HG03565 (cell line): ENCODE measurements around the gene TUBA3D.
A peak's percentile ranks its signal among the peaks of the same experiment; 100 is the strongest.
"Not testable (repeated sequence)": the region's sequence is repeated elsewhere in the genome, so short reads cannot be mapped to it uniquely, and the experiment has no call there.

Experiments
- ATAC-seq: cut with Tn5 transposase; IDR thresholded peaks from one replicate; pipeline ENCODE4 v1.9.1; 2021; ENCODE audit warnings: mild to moderate bottlenecking, moderate library complexity; ENCODE audit not compliant: unreplicated experiment

Gene TUBA3D

DNA sequence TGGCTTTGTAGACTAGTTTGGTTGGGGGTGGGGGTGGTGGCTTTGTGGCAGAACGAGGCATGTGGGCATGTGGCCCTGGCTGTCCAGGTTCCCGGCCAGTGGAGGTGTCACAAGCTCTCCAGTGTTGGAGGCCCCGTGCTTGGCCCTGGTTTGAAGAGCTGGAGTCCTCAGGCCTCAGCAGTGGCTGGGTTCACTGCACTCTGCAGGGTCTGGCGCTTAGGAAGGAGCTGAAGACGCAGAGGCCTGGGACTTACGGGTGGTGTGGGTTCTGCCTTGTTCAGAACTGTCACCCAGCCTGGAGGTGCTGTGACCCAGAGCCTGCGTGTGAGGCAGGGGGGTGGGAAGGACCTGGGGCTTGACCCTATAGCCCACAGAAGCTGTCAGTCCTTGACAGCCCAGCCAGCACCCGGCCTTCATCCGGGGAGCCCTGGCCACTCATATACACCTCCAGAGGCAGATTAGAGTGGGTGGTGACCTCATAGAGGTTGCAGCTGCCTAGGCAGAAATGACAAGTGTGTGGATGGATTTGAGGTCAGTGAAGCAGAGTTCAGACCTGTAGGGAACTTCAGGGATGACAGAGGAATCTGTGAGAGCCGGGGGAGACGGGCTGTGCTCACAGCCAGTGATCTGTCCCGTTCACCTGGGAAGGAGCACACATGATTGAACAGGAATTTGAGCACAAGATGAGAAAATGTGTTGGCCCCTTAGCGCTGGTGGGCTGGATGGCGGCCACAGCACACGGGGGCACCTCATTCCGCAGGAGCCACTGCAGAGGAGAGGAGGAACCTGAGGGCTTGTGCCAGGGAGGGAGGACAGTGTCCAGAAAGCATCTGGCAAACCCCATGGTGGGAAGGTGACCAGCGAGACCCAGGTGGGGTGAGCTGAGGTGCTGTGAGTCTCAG is 36.3 kb downstream of the TUBA3D start:
- not testable (repeated sequence) for ATAC-seq

DNA sequence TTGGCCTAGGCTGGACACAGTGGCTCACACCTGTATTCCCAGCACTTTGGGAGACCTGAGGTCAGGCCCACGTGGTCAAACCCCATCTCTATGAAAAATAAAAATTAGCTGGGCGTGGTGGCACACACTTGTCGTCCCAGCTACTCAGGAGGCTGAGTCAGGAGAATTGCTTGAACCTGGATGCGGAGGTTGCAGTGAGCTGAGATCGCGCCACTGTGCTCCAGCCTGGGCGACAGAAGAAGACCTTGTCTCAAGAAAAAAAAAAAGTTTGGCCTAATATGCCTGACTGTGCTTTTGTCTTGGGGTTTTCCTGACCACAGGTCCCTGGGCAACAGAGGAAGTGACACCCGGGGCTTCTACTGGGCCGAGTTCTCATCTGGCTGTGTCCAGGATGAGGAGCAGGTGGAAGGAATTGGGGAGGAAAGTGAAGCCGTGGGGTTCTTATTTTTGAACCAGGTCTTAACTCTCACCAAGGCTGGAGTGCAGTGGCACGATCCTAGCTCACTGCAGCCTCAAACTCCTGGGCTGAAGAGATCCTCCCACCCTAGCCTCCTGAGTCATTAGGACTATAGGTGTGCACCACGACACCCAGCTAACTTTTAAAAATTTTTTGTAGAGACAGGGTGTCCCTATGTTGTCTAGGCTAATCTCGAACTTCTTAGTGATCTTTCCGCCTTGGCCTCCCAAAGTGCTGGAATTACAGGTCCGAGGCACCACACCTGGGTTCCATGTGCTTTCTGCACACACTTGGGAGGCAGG is 38.7 kb downstream of the TUBA3D start:
- ATAC-seq, result peak; percentile 71

DNA sequence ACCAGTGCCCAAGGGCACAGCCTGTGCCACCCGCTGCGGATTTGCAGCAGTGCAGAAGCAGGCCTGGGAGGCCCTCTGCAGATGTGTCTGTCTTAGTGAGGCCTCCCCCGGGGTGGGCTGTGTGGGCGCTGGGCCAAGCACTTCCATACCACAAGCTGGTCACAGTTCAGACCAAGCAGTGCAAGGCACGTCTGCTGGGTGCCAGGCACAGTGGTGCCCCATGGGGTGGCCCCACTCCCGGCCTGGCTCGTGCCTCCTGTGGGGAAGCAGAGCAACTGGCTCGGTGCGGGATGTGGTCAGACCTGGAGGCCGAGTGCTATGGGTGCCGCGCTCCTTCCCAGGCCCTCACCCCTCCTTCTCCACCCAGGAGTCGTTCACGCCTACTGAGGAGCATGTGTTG is 39.3 kb downstream of the TUBA3D start:
- not testable (repeated sequence) for ATAC-seq

DNA sequence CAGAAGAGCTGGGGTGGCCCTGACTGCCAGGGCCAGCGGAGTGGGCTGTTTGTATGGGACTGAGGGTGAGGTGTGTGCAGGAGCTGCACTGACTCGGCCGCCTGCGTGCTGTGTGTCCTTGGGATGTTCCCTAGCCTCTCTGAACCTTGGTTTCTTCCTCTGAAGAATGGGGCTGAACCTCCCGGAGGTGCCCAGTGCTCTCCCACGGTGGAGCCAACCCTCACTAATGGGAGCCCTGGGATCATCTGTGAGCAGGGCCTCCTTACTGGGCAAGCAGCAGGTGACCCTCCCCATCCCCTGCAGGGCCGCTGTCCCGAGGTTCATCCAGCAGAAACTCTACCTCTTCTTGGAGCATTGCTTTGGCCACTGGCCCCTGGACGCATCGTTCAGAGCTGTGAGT is 40.1 kb downstream of the TUBA3D start:
- ATAC-seq, result no peak

DNA sequence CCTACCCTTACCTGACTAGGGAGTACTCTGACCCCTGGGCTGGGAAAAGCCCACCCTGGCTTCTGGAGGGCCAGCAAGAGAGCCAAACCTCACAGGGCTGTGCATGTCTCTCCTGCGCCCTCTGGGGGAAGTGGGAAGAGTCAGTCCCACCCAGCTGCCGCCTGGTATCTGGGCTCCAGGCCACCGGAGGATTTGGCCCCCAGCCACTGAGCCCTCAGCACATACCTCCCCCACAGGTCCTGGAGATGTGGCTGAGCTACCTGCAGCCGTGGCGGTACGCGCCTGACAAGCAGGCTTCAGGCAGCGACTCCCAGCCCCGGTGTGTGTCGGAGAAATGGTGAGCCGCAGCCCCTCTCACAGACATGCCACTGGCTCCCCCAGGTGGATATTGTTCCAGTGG is 40.7 kb downstream of the TUBA3D start:
- not testable (repeated sequence) for ATAC-seq

DNA sequence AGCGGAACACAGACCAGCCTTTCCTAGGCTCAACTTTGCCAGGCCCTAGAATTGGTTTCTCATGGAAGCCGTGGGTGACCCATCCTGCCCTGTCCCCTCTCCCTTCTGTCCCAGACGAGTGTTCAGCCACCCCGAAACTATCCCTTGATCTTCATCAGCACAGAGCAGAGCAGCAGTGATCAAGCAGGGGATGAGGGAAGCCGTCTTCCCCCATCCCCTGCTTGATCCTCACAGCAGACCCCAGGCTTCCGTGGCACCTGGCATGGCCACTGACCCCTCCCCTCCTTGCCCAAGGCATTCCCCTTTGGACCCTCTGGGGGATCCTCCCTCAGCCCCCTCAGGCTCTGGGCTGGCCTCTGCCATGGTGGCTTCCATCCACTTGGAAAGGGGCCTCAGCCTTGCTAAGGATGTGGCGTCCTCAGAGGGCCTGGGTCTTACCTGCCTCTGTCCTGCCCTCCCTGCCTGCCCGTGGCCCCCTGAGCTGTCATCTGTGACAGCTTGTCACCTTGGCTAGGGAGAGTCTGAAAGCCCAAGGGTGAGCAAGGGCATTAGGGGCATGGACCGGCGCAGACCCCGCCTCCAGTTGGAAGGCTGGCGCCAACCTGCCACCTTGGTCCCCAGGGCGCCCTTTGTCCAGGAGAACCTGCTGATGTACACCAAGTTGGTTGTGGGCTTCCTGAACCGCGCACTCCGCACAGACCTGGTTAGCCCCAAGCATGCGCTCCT is 41.4 kb downstream of the TUBA3D start:
- ATAC-seq, result no peak

DNA sequence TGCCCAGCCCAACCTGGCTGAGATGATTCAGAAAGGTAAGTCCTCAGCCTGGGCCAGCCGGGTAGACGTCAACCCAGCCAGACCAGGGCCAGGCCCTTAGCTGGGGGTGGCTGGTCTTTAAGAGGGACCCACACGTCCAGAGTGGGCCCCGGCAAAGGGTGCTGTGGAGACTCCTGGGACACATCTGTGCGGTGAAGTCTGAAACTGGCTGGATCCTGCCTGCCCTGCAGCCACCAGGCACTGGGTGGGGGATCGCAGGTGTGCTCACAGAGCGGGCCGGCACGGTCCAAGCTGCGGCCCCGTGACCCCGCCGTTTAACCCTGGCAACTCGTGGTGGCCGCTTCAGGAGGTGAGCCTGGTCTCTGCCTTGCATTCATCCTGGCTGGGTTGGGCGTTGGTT is 41.9 kb downstream of the TUBA3D start:
- not testable (repeated sequence) for ATAC-seq

DNA sequence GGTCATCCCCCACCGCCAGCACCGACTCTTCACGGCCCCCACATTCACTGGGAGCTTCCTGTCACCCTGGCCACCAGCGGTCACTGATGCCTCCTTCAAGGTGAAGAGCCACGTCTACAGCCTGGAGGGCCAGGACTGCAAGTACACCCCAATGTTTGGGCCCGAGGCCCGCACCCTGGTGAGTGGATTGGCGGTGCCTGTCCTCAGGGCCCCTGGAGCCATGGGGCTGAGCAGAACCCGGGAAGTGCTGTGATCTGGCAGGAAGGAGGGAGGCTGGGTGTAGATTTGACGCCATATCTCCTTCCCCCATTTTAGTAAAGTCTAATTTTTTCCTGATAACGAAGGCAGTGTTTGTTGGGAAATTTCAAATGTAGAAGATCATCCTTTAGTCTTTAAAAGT is 42.6 kb downstream of the TUBA3D start:
- not testable (repeated sequence) for ATAC-seq

DNA sequence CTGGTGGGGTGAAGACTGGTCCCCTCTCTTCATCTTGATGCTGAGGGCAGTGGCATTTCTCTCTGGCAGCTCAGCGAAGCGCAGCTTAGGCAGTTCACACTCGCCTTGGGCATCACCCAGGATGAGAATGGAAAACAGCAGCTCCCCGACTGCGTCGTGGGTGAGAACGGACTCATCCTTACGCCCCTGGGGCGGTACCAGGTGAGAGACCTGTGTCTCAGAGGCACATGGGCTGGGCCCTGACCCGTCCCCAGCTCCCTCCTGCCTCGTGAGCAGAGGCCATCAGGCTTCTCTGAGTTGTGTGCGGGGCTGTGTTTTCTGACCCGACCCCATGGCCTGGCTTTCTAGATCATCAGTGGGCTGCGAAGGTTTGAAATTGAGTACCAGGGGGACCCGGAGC is 43.5 kb downstream of the TUBA3D start:
- ATAC-seq, result no peak

DNA sequence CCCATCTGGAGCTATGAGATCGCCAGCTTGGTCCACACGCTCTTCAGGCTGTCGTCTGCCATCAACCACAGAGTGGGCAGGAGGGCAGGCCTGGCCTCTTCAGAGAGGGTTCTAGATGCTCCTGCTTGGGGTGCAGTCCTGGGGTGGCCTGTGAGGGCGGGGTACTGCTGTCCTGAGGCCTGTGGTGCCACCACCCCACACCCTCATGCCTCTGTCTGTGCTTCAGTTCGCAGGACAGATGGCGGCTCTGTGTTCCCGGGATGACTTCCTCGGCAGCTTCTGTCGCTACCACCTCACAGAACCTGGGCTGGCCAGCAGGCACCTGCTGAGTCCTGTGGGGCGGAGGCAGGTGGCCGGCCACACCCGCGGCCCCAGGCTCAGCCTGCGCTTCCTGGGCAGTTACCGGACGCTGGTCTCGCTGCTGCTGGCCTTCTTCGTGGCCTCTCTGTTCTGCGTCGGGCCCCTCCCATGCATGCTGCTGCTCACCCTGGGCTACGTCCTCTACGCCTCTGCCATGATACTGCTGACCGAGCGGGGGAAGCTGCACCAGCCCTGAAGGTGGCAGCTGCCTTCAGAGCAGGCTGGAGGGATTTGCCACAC is 44.1 kb downstream of the TUBA3D start:
- ATAC-seq, result not testable (repeated sequence)

DNA sequence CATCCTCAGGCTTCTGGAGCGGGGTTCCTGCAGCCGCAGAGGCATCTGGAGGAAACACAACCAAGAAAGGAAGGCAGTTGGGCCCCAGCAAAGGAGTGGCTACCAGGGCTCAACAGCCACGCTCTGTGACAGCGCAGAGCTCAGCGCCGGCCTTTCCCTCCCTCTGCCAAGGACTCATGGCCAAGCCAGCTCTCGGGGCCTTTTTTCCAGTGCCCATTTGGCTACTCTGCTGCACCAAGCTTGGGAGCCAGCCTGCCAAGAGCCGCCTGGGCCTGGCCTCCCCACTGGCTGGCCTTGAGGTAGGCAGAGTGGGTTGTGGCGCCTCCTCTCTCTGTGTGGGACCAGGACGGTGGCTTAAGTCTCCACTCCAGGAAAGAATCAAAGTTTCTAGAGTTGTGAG is 44.6 kb downstream of the TUBA3D start:
- no peak for ATAC-seq

DNA sequence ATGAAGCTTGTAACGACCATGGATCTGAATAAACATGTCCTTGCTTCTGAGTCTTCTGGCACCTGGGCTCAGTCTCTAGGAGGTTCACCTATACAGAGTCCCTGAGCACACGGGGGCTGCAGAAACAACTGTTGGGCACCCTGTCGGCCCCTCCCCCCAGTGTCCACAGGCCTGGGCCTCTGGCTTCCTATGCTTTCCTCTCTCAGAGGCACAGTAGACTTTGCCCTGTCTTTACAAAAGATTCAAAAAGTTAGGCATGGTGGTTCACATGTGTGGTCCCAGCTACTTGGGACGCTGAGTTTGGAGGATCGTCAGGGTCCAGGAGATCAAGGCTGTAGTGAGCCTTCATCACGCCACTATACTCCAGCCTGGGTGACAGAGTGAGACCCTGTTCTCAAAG is 45.6 kb downstream of the TUBA3D start:
- not testable (repeated sequence) for ATAC-seq

DNA sequence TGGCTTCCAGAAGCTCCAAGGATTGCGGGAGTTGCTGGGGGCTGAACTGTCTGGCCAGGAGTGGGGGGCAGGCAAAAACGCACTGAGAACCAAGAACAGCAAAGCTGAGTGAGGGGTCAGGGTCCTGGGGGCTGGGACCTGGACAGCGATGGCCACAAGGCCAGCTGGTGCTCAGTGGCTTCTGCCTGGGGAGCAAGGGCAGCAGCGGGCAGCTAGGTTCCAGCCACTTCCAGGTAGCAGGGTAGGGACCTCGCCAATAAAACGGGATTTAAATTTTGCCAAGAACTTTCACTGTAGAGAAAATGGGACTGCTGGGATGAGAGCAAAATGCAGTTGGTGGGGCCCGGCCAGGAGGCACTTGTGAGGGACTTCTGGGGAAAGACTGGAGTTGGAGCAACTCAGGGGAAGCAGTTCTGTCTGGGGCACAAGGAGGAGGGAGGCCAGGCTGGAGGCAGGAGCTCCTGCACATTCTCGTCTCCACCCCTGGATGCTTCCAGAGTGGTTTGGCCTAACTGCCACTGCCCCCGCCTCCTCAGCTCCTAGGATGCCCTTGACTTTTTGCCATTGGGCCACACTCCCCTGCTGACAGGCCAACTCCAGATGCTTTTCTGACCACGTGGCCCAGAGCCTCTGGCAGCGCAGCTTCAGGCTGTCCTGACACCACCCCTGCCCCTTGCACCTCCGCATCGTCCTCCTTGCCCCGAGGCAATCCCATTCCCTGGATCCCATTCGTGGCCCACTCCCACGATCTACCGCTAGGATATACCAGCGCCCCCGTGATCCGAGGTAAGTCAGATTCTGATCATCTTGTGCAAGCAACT is 46.3 kb downstream of the TUBA3D start:
- no peak for ATAC-seq

DNA sequence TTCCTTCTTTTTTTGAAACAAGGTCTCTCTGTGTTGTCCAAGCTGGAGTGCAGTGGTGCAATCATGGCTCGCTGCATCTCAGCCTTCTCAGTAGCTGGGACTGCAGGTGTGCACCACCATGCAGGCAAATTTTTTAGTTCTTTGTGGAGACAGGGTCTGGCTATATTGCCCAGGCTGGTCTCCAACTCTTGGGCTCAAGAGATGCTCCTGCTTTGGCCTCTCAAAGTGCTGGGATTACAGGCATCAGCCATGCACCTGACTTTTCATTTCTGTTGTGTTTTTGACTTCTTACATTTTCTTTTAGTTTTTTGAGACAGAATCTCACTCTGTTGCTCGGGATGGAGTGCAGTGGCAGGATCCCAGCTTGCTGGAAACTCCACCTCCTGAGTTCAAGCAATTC is 49.3 kb downstream of the TUBA3D start:
- not testable (repeated sequence) for ATAC-seq

DNA sequence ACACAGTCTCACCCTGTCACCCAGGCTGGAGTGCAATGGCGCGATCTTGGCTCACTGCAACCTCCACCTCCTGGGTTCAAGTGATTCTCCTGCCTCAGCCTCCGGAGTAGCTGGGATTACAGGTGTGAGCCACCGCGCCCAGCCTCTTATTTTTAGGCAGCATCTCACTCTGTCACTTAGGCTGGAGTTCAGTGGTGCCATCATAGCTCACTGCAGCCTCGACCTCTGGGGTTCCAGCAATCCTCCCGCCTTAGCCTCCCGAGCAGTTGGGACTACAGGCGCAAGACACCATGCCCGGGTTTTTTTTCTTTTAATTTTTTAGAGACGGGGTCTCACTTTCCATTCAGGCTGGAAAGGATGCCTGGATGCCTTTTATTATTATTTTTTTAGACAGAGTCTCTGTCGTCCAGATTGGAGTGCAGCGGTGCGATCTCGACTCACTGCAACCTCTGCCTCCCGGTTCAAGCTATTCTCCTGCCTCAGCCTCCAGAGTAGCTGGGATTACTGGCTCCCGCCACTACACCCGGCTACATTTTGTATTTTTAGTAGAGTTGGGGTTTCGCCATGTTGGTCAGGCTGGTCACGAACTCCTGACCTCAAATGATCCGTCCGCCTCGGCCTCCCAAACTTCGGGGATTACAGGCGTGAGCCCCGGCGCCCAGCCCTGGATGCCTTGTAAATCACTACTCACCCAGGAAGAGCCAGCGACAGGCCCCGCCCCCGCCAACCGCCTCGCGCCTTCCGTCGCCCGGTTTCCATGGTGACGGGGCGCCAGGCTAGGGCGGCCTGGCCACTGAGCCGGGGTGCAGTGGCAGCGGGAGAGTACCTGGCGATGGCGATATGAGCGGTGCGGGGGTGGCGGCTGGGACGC is 51.4 kb downstream of the TUBA3D start, which contains the start of gene CCDC74A:
Gene CCDC74A (plus strand): TSS at position 758 of the 871 bp plus-strand sequence. CDS start 83 bp downstream, at position 841.
- ATAC-seq, result peak; percentile 82

DNA sequence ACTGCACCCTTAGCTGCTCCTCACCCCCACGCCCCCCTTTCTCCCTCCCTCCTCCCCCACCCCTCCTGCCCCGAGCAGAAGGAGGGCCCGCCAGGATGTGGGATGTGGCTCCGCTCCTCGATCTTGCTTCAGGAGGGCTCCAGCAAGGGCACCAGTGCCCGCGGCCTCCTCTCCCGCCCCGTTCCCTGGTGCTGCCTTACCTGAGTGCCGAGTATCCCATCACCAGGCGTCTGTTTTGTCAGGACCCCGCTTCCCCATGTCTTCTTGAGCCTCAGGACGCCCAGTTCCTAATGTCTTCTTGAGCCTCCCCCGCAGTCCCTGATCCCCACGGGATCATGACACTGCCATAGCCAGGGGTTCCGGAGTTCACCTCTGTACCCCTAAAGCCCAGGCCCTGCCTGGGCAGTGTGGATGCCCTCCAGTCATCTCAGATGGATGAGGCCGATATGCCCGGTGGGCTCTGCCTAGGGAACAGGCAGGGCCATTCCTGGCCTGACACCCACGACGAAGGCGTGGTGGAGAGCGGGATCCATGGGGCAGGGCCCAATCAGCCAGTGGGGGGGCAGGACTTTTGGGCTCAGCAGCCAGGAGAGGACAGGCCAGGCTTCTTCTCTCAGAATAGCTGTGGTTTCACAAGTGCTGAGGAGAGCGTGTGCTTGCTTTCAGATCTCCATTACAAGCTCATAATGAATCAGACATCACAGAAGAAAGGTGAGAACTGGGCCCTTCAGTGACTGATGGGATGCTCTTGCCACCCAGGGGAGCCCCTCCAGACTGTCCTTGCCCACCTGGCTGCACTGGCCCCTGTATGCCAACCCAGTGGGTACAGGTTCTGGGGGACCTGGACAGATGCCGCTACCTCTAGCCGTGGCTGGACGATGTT is 53.3 kb downstream of the TUBA3D start:
- ATAC-seq, result peak; percentile 55

DNA sequence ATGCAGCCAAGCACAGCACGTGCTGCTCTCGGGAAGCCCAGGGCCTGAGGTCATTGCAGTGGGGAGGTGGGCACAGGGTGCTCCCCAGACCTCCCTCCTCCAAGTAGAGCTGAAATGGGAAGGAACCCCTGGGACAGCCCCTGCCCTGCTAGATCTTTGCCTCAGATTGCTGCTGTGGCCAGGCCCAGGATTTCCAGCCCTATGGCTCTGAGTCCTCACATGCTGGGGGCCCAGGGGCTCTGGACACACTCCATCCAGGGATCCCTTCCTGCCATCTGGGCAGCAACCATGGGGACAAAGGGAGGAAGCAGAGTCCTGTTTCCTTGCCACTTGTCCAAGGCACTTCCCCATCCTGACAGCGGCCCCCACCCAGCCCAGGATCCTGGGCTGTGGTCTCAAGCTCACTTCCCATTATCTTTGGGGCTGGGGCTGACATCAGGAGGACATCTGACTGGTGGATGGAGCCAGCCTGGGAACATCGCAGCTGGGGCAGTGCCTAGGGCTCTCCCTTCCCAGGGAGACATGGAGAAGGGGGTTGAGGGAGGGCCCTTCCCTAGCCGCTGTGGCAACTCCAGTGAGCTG is 54.0 kb downstream of the TUBA3D start:
- not testable (repeated sequence) for ATAC-seq
